NCI-H526 (cell line): ENCODE results near the gene PDYN.

Experiments used
- DNase-seq, 2 experiments: peaks; one replicate each; lab custom pipeline; 2025; lab: John Stamatoyannopoulos, UW

PDYN gene

DNA sequence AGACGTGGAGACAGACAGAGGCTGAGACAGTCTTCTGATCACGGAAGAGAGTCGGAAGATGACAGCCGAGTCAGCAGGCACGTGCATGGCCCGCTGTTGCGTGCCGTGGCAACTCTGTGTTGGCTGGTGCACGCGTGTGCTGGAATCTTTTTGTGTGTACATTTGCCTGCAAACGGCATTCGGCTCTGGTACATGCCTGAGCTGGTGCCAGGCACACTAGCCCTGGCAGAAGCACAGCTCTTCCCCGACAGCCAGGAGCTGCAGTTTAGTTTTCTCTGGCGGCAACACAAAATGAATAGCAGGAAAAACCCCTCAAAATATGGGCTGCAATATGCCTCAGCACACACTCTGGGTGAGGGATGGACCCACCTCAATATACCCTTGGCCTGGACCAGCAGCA lies 769 bp upstream of the PDYN start:
- DNase-seq, result no peak

- no peak for DNase-seq
These were observed 1.3 kb downstream of the PDYN start for GRCh38 chr20:1992359-1993110.

DNA sequence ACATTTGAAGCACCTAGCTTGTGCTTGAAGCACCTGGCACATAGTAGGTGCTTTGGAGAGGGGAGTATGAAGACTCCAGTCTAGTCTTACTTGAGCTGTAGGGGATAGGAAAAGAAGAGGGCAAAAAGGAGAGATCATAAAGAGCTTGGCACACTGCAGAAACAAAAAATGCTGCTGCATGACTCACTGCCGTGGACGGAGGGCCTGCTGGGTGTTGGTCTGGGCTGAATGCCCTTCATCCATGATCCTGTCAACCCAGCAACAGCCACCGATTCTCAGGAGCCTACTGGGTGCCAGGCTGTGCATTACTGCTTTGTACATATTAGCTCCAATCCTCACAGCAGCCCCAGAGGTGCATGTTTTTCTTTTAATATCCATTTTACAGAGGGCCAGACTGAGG lies 6.0 kb downstream of the PDYN start:
- DNase-seq, result no peak

GRCh38 chr20:1983301-1983700 lies 10.6 kb downstream of the PDYN start:
- no peak for DNase-seq

GRCh38 chr20:1982686-1983085 lies 11.2 kb downstream of the PDYN start:
- DNase-seq, result no peak

- no peak for DNase-seq
These were observed 14.6 kb downstream of the PDYN start for GRCh38 chr20:1979106-1979778.

DNA sequence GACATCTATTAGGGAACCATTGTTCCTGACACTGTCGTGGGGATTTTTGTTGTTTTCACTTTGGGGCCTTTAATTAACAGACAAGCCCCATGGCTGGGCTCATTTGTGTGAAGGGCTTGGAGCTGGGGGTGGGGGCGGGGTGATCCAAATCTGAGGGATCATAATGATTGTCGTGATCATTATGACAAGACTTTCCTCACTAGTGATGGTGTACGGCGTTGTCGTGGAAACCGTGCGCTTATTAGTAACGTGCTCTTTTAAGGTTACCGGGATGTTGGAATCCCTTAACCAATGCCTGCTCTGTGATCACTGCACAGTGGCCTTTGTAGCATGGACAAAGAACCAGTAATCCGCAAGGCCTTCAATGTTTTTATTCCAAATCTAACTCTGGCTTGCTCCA lies 18.6 kb downstream of the PDYN start:
- no peak for DNase-seq

DNA sequence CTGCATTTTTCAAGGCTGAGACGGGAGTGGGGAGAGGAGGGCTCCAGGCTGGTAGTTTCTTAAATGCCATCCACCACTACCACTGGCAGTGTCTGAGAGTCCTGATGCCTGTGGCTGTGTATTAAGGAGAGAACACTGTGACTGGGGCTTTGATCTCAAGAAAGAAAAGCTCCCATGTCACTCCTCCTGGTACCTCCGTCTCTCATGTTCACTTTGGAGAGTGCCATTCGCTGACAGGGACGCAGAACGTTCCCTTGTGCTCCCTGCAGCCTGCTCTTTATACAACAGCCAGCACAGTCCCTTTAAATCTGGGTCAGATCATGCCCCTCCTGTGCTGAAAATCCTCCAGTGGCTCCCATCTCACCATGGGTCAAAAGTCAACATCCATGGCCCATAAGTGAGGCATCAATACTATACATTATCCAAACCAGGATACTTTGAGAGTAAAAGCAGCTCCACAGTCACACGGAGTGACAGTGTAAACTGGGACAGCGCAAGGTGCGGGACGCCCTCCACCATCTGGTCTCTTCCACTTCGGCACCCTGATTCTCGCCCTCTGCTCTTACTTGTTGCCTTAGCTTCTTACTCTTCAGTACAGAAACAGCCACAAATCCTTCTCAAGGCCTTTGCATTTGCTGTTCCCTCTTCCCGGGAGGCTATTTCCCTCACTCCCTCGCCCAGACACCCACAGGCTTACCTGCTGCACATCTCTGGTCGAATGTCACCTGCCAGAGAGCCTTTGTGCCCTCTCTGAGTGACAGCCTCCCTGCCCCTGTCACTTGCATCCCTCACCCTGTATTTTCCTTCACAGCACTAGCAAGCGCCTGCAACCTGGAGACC lies 20.0 kb downstream of the PDYN start:
- no peak for DNase-seq

DNA sequence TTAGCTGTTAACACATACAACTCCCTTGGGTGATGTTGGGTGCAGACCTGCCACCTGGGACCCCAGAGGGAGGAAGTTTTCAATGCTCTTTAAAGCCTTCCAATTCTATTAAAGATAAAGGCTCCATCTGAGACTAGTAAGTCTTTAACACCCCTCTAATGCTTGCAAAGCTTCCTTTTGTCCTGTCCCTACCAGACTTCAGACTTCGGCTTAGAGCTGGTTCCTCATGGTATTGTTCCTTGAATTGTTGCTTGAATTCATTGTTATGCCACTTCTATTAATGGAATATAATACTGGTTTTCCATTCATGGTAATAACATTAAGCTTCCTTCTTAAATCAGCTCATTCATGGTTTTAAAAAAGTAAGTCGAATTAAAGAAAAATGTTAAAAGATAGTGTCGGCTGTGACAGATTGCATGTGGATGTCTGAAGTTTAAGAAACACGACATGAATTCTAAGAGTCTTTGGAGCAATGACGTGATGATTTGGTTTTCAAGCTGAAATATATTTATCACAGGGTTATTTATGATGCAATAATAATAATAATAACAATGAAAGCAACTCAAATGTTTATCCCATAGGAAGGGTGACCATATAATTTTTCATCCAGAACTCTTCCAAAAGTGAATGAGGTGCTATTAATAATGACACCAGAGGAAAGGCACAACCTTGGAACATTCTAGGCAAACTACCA lies 21.8 kb downstream of the PDYN start:
- DNase-seq, result no peak

DNA sequence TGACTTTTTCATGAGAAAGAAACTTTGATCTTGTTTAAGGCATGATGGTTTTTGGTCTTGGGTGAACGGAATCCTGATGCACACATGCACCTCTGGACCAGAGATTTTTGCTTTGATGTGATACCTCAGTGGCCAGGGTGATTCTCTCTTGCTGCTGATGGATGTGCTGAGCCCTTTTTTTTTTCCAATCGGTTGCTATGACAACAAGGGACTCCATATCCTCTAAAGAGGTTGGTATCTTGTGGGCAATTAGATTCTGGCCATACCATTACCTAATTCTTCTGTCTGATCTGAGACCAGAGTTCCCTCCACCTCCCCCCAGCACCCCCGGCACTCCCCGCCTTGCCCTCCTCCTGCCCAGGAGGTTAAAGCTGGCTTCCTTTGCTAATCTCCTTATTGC lies 24.9 kb downstream of the PDYN start:
- no peak for DNase-seq

DNA sequence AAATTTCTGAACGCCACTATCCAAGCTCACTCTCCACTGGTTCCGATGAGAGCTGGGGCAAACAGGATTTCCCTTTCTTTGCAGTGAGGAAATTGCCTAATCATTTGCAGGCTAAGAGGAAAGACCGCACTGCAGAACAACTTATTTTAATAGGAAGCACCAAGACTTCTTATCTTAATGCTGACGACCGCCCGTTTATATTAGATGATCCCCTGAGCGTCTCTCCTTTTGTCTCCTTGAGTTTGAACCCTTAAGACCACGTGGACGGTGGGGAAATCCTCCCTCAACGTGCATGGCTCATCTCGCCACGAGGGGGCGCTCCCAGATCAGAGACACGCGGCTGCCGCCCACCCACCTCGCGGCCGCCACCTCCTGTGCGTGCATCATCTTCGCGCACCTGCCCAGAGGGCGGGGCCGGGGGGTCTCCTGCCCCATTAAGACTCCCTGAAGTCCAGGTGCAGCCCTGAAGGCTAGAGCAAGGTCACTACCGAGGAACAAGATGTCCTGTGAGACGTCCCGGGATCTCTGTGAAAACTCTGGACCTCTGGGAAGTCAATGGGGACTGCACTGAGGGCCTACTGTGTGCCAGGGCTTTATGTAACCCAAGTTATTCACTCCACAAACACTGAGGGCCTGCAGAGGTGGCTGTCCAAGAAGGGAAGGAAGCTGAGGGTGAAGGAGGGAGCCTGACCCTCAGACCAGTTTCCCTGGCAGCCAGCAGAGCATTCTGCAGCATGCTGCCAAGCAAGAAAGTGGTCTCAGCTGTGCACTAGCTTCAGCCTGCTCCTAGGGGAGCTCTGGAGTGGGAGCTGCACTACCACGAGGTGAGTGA lies 28.1 kb downstream of the PDYN start:
- DNase-seq, result peak; percentile 63 to 95

DNA sequence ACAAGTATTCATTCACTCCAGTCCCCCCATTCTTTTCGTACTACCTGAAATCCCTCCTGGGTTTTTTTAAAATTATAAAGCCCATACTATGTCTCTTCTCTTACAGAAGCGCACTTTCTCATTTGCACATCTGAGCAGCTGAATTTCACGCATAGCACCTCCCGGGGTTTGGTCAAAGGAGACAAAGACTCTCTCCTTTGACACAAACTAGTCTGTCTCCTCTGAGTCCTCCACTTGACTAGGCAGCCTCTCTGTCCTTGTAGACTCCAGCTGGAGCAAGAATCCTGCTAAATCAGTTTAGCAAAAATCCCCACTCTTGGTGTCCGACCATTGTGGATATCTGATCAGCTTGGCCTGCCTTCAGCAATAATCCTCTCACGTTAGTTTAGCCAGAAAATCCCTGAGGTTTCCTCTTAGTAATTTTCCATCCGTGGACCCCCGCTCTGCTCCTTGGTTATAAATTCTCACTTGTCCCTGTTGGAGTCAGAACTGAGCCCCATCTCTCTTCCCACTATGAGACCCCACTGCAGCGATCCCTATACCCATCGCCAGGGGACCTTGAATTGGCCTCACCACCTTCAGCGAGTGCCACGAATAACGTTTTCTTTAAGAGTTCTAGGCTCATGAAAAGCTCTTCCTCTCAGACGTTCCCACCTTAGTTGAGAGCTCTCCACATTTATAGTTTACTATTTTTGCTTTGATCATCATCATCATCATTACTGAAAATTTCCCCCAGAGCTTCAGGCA lies 29.0 kb downstream of the PDYN start:
- no peak for DNase-seq

DNA sequence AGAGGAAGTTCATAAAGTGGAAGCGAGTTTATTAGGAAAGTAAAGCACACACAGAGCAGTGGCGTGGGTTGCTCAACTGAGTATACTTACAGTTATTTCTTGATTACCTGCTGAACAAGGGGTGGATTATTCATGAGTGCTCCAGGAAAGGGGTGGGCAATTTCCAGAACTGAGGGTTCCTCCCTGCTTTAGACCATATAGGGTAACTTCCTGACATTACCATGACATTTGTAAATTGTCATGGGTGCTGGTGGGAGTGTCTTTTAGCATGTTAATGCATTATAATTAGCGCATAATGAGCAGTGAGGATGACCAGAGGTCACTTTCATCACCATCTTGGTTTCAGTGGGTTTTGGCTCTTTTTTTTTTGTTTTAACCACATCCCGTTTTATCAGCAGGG lies 29.8 kb downstream of the PDYN start:
- DNase-seq, result no peak

GRCh38 chr20:1961374-1961773 lies 32.5 kb downstream of the PDYN start:
- DNase-seq, result no peak

DNA sequence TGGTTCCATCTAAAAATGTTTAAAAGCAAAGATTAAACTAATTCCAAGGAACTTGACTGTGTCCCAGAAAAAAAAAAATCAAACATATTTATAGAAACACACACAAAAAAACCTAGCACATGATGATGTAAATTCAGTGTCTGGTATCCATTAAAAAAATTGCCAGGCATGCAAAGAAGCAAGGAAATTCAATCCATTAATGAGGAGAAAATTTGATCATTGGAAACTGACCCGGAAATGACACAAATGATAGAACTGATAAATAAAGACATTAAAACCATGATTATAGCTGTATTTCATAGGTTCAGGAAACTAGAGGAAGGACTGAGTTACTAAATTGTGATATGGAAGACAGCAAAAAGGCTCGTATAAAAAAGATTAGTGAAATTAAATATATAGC lies 34.7 kb downstream of the PDYN start:
- no peak for DNase-seq

DNA sequence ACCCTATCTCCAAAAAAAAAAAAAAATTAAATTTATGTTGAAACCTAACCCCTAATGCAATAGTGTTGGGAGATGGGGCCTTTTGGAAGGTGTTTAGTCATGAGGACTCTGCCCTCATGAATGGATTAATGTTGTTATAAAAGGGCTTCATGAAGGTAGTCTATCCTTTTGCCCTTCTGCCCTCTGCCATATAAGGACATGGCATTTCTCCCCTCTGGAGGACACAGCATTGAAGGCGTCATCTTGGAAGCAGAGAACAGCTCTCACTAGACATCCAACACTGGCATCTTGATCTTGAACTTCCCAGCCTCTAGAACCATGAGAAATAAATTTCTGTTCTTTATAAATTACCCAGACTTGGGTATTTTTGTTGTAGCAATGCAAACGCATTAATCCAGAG lies 35.4 kb downstream of the PDYN start:
- no peak for DNase-seq

DNA sequence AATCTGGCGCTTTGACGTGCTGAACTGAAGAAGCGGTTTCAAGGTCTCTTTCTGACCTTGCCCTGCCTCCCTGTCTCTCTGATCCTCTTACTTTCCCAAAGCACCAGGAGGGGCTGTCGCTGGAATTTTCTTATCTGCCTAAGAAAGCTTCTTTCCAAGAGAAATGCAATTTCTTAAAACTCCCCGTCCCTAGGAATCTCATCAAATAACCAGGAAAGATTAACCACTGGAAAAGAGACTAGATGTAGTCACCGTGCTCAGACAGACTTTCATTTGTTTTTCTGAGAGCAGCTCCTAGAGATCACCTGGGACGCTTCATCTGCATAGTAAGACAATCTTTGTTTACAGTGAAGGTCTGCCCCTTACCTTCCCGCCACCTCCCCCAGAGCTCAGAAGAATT lies 38.6 kb downstream of the PDYN start:
- no peak for DNase-seq

DNA sequence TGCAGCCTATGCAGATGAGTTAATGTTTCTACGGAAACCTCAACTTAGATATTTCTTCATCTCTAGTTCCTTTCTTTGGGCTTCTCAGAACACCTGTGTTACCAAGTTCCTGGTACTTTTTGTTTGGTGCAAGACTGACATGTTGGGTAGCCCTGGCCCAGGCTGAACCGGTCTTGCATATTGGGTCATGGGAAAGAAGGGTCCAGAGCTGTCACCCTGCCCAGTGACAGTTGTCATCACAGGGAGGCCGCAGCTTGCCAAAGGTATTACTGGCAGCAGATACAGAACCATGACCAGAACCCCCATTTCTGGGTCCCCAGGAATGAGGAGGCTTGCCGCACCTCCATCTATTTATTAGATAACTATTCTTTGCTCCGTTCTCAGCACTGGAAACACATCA lies 40.2 kb downstream of the PDYN start:
- DNase-seq, result no peak

DNA sequence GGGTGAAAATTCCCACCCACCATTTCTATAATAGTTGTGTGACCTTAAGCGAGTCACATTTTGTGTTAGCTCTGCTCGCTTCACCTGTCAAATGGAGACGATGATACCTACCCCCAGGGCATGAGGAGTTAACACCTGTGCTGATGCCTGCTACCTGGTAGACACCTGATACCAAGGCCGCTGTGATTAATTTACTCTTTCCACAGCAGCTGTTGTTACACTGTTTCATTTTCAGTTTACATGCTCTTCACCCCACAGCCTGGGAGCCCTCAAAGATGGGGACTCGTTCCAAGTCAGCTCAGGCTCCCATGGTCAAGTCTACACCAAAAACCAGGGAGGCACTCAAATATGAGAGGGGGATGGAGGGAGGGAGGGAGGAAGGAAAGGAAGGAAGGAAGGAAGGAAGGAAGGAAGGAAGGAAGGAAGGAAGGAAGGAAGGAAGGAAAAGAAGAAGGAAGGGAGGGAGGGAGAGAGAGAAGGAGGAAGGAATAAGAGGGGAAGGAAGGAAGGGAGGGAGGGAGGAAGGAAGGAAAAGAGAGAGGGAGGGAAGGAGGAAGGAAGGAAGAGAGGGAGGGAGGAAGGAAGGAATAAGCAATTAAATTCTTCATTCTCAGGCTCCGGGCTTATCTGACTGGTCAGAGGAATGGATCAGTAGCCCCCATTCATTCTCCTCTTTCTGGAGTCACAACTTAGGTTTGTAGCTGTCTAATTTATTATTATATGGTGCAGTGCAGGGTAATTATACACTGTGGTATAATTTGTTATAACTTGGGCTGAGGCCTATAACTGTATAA lies 40.9 kb downstream of the PDYN start:
- DNase-seq, result peak; percentile 66 to 86
